LHCN-M2 (cell line): ENCODE results near the gene CCDC137. TPM values are rescaled to one million over a fixed set of nuclear protein-coding genes. Genes with fewer than 3 reads are reported as not detected.
"Not testable (repeated sequence)": the region's sequence is repeated elsewhere in the genome, so short reads cannot be mapped to it uniquely, and the experiment has no call there.

ENCODE experiments used
- DNase-seq: peaks from one replicate; pipeline ENCODE4 v3.0.0-alpha.2; 2012; ENCODE audit warnings: low read depth
- polyA plus RNA-seq: library from polyadenylated mRNA; unstranded; fragments of >200 nt; gene quantifications from one replicate; pipeline ENCODE4 v1.2.1, GENCODE V29; 2012; ENCODE audit warnings: missing spikeins
- total RNA-seq: library from RNA; depleted of rRNA; stranded (reverse); fragments of >200 nt; gene quantifications from 2 replicates; pipeline ENCODE4 v1.2.3, GENCODE V29; 2014; rRNA removed

Gene CCDC137
- total RNA-seq, result 25.2 and 28.2 TPM in 2 replicates
- polyA plus RNA-seq, result 23.7 TPM

- peak; percentile 92 for DNase-seq
Observed at GRCh38 chr17:81666342-81667191, at the start of gene CCDC137, which contains the start of gene OXLD1. TSS of gene CCDC137 (plus strand) at chr17:81666737. CDS start at chr17:81666767, 30 bp downstream. TSS of gene OXLD1 (minus strand) at chr17:81666605. CDS start at chr17:81666577, 28 bp downstream.

GRCh38 chr17:81616877-81617276 lies 49.7 kb upstream of the CCDC137 start:
- DNase-seq, result no peak

- DNase-seq, result not testable (repeated sequence)
Observed at GRCh38 chr17:81618307-81618706, 48.2 kb upstream of the CCDC137 start.

- no peak for DNase-seq
Observed at GRCh38 chr17:81621494-81622130, 44.9 kb upstream of the CCDC137 start.

- no peak for DNase-seq
Observed at GRCh38 chr17:81630274-81630673, 36.3 kb upstream of the CCDC137 start.

- DNase-seq, result no peak
Observed at GRCh38 chr17:81631482-81631881, 35.1 kb upstream of the CCDC137 start.

GRCh38 chr17:81635431-81635830 lies 31.1 kb upstream of the CCDC137 start:
- no peak for DNase-seq

GRCh38 chr17:81635973-81636504 lies 30.5 kb upstream of the CCDC137 start:
- peak; percentile 55 for DNase-seq

- DNase-seq, result peak; percentile 75
Observed at GRCh38 chr17:81636505-81637288, 29.8 kb upstream of the CCDC137 start, which contains the start of the genes NPLOC4 and TSPAN10. TSS of gene NPLOC4 (minus strand) at chr17:81637112. CDS start at chr17:81636930, 182 bp downstream. TSS of gene TSPAN10 (plus strand) at chr17:81637196. CDS start at chr17:81642413, 5,217 bp downstream.

- no peak for DNase-seq
Observed at GRCh38 chr17:81638683-81639082, 27.9 kb upstream of the CCDC137 start.

GRCh38 chr17:81640011-81640410 lies 26.5 kb upstream of the CCDC137 start:
- DNase-seq, result no peak

- peak; percentile 83 for DNase-seq
Observed at GRCh38 chr17:81641825-81642489, 24.6 kb upstream of the CCDC137 start.

GRCh38 chr17:81644496-81644895 lies 22.0 kb upstream of the CCDC137 start:
- no peak for DNase-seq

GRCh38 chr17:81644976-81645952 lies 21.3 kb upstream of the CCDC137 start:
- no peak for DNase-seq

GRCh38 chr17:81646869-81647600 lies 19.5 kb upstream of the CCDC137 start:
- DNase-seq, result no peak

GRCh38 chr17:81647640-81648012 lies 18.9 kb upstream of the CCDC137 start:
- DNase-seq, result no peak

GRCh38 chr17:81648013-81648706 lies 18.4 kb upstream of the CCDC137 start:
- no peak for DNase-seq

GRCh38 chr17:81648707-81649085 lies 17.8 kb upstream of the CCDC137 start:
- no peak for DNase-seq
